ENCODE results near the gene AHDC1.
"Not testable (repeated sequence)": the region's sequence is repeated elsewhere in the genome, so short reads cannot be mapped to it uniquely, and the experiment has no call there.

Gene AHDC1

DNA sequence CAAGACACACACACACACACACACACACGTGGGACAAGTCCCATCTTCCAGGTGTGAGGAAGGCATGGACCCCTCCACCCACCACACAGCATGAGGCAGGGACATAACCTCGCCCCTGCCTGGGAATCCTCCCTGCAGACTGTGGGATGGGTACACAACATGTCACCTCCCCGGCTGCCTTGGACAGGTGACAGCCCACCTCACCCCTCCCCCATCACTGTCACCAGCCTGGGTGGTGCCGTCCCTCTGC, 40.7 kb downstream of the AHDC1 start:
- no peak for DNase-seq (ENCODE audit: low read depth, low spot score)

DNA sequence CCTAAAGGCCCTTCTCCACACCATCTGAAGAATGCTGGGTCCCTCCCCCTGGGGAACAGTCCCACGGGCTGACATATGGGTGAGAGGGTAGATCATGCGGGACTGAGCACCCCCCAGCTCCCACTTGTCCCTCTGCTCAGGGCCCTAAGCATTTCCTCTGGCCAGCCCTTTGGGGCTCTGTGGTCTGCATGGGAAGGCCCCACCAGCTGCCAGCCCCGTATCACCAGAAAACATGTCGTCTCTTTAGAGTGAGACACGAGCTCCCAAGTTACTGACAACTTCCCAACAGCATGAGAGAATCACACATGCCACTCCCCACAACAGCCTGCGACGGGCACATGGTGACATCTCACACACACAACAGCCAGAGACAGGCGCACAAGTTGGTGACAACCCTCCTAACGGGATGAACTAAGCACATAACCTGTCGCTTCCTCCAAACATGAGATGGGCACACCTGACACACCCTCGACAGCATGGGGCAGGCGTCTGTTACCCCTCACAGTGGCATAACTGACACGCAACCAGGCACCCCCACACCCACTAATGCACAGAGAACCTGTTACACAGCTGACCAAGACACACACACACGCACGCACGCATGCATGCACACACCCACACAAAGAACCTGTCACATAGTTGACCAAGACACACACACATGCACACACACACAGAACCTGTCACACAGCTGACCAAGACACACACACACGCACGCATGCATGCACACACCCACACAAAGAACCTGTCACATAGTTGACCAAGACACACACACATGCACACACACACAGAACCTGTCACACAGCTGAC, 41.2 kb downstream of the AHDC1 start:
- DNase-seq (ENCODE audit: low read depth, low spot score), result no peak

DNA sequence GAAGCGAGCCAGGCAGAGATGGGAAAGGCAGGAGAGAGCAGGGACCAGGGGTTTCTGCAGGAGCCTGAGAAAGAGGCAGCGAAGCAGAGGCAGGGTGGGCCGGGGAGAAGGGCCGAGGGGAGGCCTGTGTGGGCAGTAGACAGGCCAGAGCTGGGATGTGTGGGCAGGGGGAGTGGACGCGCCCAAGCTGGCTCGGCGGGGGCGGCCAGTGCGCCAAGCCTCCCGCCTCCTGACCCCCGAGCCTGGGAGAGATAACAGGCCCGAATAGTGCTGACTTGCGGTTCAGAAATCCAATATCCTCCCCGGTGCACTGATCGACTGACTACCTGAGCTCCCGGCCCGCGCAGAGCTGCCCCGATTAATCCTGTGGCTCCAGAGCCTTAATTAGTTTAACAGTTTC, 41.9 kb downstream of the AHDC1 start:
- no peak for DNase-seq (ENCODE audit: low read depth, low spot score)

DNA sequence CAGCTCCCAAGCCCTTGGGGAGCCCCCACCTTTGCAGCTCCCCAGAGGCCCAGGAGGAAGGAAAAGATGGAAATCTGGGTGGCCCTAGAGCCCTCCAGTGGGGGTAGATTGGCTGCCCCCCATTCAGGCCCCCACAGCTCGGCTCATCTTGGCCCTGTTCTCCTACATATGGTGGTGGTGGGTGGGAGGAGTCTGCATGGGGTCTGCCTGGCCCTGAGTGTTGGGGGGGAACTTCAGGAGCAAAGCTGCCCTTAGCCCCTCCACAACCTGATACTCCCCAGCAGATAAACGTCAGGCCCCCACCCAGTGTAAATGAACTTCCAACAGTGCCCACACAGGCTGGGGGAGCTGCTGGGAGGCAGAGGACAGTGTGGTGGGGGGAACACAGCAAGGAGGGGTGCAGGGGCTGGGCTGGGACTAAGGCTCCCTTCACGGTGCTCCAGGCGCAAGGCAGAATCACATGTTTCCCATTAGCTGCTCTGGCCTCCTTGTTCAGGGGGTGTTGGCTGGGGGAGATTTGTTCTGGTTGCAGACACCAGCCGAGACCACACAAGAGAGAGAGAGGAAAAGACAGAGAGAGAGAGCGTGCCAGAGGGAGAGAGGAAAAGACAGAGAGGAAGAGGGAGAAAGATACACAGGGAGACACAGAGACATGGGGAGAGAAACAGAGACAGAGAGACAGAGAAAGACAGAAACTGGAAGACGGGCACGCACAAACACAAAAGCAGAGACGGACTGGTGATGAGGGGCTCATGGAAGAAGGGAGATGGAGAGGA, 42.6 kb downstream of the AHDC1 start:
- no peak for DNase-seq (ENCODE audit: low read depth, low spot score)

DNA sequence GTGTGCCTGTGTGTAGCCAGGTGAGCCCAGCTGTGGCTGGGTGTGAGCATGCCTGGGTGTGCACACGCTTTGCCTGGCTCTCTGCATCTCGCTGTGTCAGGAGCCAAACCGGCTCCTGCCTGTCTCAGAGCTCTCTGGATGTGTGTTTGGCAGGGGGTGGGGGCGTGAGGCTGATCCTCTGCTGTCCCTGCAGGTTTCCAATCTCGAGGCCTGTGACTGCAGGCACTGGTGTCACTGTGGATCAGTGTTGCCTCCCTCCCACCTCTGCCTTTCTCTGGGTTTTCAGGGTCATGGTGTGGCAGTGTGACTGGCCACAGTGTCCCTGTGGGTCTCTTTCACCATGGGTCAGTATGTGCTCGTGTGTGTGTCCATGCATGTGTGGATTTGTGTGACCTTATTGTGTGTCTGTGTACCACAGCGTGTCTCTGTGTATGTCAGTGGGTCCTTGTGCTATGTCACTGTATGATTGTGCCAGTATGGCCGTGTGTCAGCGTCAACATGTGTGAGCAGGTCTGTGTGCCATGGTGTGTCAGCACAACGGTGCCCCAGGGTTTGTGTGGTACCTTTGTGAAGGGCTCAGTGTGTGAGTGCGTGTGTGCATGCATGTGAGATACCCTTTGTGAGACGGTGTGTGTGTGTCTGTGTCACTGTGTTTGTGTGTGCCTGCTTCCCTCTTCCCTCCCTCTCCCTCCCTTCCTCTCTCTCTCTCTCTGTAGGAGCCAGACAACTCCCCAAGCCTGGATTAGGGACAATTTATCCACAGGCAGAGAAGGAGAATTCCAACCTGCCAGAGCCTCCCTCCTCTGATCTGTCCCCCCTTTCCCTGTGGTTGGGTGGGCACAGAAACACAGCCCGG, 43.4 kb downstream of the AHDC1 start:
- DNase-seq (ENCODE audit: low read depth, low spot score), result no peak

DNA sequence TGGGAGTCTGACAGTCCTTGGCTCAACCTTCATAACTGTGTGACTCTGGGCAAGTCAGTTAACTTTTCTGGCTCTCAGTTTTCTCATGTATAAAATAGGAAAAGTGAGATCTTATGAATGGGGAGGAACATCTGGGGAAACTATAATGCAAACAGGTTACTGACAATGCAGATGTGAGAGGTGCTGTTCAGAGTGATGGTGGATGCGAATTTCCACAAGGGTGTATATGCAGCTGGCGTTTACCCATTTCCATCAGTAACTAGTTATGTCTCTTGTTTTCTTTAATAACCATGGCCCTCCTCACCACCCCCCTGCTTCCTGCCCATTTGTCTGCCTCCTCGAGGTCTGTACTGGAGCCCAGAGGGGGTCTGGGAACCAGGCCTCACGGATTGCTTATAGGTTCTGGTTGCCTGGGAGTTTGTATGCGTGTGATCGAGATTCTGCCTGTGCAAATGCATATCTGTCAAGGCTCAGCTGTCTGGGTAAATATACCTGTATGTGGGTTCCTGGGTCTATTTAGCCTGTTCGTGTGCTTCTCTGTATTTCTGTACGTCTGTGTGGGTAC, 44.4 kb downstream of the AHDC1 start:
- no peak for DNase-seq (ENCODE audit: low read depth, low spot score)

DNA sequence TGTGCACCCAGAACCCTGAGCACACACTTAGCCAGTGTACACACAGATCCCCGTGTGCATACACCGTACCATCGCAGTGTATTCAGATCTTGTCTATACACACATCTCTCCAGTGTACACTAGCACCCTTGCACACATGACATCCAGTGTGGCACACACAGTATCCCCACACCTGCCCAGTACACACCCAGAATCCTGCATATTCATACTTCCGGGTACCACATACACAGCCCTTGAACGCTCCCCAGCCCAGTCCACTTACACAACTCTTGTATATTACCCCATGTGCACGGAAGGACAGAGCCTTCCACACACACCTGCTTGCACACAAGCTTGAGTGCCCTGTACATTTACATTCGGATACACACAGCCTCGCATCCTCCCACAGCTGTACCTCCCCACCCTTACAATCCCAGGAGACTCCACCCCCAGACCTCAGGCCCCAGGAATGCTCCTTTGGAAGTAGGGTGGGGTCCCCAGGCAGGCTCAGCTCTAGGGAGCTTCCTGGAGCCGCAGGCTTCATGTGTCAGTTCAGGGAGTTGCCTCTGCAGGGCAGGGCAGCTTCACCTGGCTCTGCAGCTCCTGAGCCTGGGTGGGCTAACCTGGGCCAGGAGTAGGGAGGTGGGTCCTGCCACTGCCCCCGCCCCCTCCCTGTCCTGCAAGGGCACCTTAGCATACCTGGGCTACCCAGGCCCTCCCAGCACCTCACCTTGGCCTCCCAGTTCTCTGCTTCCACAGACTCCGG, 46.2 kb downstream of the AHDC1 start:
- DNase-seq (ENCODE audit: low read depth, low spot score), result no peak

DNA sequence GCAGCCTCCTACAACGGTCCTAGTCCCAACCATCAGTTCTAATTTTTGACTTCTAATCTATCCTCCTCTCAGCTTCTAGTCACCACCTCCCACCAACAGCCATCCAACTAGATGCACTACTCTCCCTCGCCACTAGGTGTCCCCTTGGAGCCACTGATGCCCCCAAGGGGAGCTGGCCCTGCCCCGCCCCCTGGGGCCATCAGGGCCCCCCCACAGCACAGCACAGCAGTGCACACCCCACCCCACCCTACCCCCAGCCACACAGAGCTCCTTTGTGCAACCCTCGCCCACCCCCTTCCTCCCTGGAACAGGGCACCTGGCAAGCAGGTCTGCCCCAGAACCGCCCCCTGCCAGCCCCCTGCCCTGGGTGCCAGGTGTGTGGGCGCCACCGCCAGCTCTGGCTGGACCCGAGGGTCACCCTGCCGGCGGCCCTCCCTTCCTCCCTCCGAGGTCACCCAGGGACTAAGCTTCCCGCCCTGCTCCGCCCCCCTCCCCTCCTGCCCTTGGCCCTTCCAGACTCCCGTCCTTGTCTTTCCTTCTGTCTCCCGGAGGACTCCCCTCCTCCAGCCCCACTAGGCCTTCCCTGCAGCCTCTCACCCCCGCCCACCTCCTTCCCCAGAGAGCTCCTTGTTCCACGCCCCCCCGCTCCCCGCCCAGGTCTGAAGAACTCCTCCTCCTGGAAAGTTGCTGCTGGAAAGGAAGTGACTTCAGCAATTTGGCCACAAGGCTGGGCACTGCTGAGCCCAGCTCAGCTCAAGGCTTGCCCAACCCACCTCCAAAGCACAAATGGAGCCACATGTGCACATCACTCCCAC, 47.0 kb downstream of the AHDC1 start:
- DNase-seq (ENCODE audit: low read depth, low spot score), result peak; percentile 86

DNA sequence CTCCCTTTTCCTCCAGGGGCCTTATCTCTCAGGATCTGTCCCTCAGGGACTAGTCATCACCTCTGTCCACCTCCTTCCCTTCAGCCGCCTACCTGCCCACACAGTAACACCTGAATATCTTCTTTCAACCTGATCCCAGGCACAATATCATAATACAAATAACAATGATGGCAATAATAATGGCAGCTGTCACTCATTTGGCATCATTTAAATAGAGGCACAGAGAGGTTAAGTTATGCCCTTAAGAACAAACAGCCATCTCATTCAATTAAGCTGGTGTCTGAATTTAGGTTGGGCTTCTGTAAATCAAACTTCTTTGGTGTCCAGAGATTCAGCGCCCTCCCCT, 47.5 kb downstream of the AHDC1 start:
- no peak for DNase-seq (ENCODE audit: low read depth, low spot score)

DNA sequence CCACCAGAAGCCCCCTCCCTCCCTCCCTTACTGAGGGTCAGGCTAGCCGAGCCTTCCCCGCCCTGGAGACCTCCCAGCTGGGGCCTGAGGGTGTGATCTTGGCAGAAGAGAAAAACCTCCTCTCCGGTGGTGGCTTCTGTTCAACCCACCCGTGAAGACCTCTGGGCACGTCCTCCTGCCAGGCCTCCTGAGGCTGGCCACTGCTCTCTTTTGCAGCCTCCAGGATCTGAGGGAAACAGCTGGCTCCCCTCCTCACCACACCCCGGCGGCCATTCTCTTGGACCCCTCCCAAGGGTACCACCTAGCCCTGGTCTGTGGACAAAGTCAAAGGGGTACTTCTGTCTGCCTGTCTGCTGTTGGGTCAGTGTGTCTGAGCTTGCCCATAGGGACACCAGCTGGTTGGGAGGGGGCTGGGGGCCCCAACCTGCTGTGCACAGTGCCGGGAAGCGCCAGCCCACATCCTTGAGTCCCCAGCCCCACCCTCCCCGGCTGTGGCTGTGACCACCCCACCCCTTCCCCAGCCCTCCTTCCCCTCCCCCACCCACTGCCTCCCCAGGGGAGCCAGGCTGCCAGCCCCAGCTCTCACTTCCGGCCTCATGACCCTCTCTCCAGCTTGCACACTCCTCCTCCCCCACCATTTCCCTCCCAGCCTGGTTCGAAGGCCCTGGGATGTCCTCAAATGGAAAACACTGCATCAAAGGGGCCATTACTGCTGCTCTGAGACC, 48.1 kb downstream of the AHDC1 start:
- no peak for DNase-seq (ENCODE audit: low read depth, low spot score)

DNA sequence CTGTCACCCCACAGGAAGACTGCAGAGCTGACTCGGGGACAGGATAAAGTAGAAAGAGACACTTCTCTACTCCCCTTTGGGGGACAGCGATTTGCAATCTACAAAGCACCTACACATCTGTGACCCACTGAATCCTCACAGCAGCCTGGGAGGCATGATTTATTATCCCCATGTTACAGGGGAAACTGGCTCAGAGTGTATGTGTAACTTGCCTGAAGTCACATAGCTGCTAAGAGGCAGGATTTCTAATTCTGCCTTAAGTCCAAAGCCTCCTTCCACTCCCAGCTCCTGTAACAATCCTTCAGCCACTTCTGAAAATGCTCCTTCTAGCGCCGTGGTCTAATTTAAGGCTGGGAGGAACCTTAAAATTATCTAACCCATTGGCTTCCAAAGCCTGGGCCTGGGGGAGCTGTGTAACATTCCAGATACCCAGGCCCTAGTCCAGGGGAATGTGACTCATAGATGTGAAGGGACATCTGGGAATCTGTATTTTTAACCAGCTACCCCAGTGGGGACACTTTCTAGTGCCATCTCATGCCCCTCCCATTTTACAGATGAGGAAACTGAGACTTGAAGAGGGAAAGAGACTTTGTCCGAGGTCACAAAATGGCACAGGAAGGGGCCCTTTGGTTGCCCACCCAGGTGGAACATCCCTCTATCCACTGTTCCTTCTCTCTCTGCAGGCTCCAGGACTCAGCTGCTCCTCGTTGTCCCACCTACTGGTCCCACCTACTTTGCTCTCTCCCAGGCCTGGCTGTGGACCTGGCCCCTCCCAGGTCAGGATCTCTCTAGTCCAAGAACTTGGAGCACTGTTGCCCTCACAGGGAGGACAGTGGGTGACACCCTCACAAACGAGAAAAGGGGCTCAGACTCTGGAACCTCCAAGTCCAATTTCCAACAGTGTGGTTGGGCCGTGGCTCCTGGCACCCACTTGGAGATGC, 48.9 kb downstream of the AHDC1 start:
- no peak for DNase-seq (ENCODE audit: low read depth, low spot score)

DNA sequence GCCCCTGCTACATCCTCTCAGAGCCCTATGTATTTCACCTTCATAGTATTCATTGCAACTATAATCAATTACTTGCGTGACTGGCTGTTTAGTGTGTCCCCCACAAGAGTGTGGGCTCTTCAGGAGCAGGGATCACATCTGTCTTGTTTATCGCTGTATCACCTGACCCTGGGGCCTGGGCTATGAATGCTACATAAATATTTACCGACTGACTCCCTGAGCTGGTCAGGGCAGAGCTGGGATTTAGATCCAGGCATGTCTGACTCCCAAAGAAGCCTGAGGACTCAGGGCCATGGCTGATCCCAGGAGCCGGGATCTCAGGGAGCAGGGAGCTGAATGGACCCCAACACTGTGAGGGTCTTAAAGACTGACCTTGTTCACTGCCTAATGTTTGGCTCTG, 49.7 kb downstream of the AHDC1 start:
- no peak for DNase-seq (ENCODE audit: low read depth, low spot score)

DNA sequence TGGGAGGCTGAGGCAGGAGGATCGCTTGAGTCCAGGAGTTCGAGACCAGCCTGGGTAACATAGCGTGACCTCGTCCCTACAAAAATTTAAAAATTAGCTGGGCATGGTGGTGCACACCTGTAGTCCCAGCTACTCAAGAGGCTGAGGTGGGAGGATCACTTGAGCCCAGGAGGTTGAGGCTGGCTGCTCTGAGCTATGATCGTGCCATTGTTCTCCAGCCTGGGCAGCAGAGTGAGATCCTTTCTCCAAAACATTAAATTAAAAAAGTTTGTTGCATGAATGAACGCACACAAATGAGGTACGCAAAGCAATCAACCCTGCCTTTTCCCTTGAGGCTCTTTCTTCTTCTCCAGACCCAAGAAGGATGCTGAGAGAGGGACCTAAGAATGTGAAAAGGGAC, 50.1 kb downstream of the AHDC1 start:
- DNase-seq (ENCODE audit: low read depth, low spot score), result not testable (repeated sequence)

DNA sequence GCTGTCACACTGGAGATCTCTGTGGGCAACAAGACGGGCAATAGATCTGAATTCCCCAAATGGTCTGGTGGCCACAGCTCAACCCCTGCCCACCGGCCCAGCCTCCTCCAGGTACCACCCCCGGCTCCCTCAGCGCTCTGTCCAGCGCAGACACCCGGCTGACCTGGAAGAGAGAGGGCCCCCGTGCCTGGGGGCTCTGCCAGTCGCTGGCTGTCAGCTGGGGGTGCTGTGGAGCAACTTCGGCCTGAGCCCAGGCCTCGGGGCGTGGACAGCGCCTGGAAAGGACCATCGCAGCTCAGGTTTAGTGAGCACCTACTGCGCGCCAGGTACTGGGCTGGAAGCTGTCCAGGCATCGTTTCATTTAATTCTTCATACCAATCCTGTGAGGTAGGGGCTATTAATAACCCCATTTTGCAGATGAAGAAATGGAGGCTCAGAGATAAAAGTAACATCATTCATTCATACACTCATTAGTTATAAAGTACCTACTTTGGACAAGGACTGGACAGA, 51.0 kb downstream of the AHDC1 start:
- DNase-seq (ENCODE audit: low read depth, low spot score), result no peak

DNA sequence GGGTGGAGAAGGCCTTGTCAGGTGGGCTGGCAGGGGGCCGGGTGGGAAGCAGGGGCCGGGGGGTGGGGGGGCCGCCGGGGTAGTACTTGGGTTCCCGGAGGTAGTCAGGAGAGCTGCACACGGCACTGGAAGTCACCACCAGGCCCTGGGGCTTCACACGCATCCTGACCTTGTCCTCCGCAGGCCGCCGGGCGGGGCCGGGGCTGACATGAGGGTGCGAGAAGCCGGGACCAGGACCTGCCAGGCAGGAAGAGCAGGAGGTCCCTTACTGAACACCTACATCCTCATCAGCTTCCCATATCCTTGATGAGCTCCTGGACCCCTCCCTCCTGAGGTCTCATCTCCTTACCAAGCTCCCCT, 52.0 kb downstream of the AHDC1 start:
- DNase-seq (ENCODE audit: low read depth, low spot score), result no peak

DNA sequence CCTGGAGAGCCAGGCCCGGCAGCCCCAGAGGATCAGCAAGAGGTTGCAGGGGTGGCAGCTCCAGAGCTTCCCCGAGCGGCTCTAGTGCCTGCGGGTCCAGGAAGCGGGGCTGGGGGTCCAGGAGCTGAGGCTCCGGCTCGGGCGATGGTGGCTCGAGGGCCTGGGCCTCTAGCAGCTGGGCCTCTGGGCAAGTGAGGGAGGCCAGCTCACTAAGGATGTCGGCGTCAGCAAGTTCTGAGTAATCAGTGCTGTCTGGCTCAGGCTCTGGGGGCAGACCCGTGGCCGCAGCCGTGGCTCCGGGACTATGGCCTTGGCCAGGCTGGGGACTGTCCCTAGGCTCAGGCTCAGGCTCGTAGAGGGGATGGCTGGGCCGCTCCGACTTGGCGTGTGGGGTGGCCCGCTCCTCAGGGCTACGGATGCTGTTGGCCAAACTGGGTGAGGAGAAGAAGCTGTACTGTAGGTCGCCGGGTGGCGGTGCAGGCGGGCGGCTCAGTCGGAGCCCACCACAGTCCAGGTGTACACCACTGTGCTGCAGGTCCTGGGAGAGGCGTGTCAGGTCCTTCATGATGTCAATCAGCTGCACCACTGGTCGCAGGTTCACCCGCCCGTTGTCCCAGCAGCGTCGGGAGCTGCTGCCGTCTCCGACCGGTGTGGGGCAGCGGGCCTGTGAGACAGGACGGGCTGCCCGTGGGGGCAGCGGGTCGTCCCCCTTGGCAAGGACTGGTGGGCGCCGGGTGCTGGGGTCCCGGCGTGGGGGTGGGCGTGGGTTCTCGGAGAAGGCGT, 52.6 kb downstream of the AHDC1 start:
- DNase-seq (ENCODE audit: low read depth, low spot score), result no peak

DNA sequence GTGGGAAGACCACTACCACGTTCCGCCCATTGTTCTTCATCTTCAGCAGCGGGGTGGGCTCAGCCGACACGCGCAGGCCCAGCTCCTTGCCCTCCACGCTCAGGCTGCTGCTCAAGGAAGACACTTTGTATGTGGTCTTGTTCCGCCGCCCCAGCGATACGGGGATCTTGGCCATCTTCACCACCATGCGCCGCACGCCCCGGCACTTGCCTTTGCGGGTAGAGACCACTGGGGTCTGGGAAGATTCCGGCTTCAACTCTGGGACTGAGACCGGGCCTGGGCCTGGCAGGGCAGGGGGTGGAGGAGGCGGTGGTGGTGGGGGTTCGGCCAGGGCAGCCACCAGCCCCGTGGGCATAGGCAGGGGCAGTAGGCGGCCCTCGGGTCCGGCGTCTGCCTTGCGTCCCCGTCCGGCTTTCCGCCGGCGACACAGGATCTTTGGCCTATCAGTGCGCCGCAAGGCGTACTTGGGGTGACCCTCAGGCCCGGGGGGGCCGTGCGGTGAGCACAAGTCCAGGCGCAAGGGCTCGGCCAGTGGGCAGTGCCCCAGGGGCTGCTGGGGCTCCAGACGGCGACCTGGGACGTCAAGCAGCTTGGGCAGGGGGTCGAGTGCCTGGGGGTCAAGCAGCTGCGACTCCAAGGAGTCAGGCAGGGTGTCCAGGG, 53.3 kb downstream of the AHDC1 start:
- no peak for DNase-seq (ENCODE audit: low read depth, low spot score)
